ENCODE data around the gene PSMA2. TPM values are rescaled to one million over a fixed set of nuclear protein-coding genes. Genes with fewer than 3 reads are reported as not detected.

The PSMA2 gene
- polyA plus RNA-seq, 6 donors from 2014 or later: 214 to 299 (median 259) TPM

GRCh38 chr7:42932811-42933591, 1.0 kb upstream of the PSMA2 start:
- Mint-ChIP-seq H3K9me3 (no peaks in the 10 kb centered on the region), H3K27me3 (no peaks in the 10 kb centered on the region), H3K36me3 (peaks cover 0 to 13% of the 10 kb centered on the region in 2 donors), H3K4me3 (peak overlapping the region; percentile 95 to 100 (median 98)), H3K27ac (peak overlapping the region; percentile 91 to 99 (median 96)), H3K4me1 (peaks cover 30 to 51% (median 38%) of the 10 kb centered on the region in 3 donors)
- DNase-seq (no peak), ATAC-seq (ENCODE audit: low read depth in 2 of 2) (no peak)

DNA sequence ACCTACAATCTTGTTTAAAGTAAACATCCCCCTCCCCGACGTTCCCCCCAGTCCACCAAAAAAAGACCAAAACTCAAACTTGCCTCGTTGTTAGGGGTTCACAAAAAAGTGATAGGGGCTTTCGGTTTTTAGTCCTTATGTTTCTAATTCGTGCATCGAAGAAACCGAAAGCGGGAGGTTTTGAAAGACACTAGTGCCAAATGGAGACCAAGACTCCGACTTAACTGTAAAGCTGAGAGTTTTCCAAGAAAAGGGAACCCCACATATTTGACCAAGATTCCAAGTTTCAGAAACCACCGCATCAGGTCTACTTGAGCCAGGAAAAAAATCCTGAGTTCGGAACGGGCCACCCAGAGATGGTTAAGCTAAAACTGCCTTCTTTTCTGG, 534 bp downstream of the PSMA2 start:
- Mint-ChIP-seq H3K27me3 (no peaks in the 10 kb centered on the region), H3K9me3 (no peaks in the 10 kb centered on the region), H3K4me1 (peaks cover 30 to 57% (median 46%) of the 10 kb centered on the region in 3 donors), H3K36me3 (peaks cover 0 to 7% of the 10 kb centered on the region in 2 donors), H3K4me3 (peak overlapping the region; percentile 95 to 100 (median 98)), H3K27ac (peak overlapping the region; percentile 91 to 99 (median 96))
- ATAC-seq (ENCODE audit: low read depth in 2 of 2) (no peak), DNase-seq (peak; percentile 20)

DNA sequence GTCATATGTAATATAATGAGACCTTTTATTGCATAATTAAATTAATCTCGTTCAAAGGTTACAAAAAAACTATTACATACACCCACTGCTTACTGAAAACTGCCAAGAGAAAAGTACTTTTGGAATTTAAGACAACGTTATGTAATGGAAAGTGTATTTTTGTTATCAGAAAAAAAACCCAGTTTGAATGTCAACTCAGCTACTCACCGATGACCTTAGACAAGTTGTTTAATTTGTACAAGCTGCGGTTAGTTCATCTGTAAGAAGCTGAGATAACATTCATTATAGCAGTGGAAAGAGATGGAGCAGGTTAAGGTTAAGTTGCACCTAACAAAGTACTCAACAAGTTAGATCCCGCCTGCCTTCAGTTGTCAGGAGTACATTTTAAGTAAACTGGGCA, 1.1 kb downstream of the PSMA2 start:
- Mint-ChIP-seq H3K36me3 (peaks cover 0 to 7% of the 10 kb centered on the region in 2 donors), H3K4me3 (peak overlapping the region; percentile 95 to 100 (median 98))

DNA sequence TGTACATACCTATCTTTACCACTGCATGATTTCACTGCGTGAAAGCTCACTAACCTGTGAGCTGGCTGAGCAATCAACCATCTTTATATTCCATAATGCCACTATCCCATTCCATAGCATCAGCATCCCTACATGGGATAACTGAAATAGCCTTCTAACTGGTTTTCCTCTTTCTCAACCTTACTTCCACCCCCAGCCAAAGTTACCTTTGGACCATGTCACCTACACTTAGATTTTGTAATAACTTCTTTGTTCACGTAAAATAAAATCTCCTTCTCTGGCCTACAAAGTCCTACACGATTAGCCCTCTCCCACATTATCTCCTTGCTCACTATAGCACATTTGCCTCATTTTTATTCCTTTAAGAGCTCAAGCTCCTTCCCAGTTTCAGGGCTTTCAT, 2.5 kb downstream of the PSMA2 start:
- Mint-ChIP-seq H3K36me3 (peaks cover 2 to 7% of the 10 kb centered on the region in 2 donors), H3K4me3 (peak overlapping the region in 5 of 8 donors; percentile 2 to 61 (median 54)), H3K27ac (peak overlapping the region in 4 of 6 donors; percentile 39 to 98 (median 61)), H3K9me3 (no peaks in the 10 kb centered on the region), H3K27me3 (no peaks in the 10 kb centered on the region), H3K4me1 (peaks cover 39 to 68% (median 54%) of the 10 kb centered on the region in 3 donors)
- DNase-seq (no peak), ATAC-seq (ENCODE audit: low read depth in 2 of 2) (no peak)

More for the DNA sequence above, 1.1 kb downstream of the PSMA2 start:
- H3K9me3 Mint-ChIP-seq: no peaks in the 10 kb centered on the region
- no peak for ATAC-seq (ENCODE audit: low read depth in 2 of 2)
- peak overlapping the region; percentile 34 to 99 (median 96) for H3K27ac Mint-ChIP-seq
- DNase-seq: no peak
- no peaks in the 10 kb centered on the region for H3K27me3 Mint-ChIP-seq
- H3K4me1 Mint-ChIP-seq: peaks cover 30 to 57% (median 46%) of the 10 kb centered on the region in 3 donors

DNA sequence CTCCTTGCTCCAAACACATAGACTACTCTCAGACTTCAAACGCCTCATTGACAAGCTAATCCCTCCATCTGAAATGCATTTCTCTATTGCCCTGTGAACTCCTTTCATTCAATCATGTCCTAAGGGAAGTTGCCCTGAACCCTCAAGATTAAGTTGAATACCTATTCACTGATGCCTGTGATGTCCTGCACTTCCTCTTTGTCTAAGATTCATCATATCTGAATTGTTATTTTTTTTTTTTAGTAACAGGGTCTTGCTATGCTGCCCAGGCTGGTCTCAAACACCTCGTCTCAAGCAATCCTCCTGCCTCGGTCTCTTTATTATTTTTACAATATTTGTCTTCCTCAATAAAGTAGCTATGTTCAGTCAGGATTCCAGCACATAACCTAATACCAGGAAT, 3.2 kb downstream of the PSMA2 start:
- H3K36me3 Mint-ChIP-seq: peaks cover 4 to 7% of the 10 kb centered on the region in 2 donors
- no peak for DNase-seq
- peak overlapping the region in 1 of 8 donors; percentile 56 for H3K4me3 Mint-ChIP-seq
- peaks cover 37 to 63% (median 50%) of the 10 kb centered on the region in 3 donors for H3K4me1 Mint-ChIP-seq
- no peaks in the 10 kb centered on the region for H3K27me3 Mint-ChIP-seq
- H3K27ac Mint-ChIP-seq: peak overlapping the region in 4 of 6 donors; percentile 10 to 47 (median 36)
- no peaks in the 10 kb centered on the region for H3K9me3 Mint-ChIP-seq
- no peak for ATAC-seq (ENCODE audit: low read depth in 2 of 2)

- ATAC-seq (ENCODE audit: low read depth in 2 of 2): no peak
- no peak for DNase-seq
- H3K4me3 Mint-ChIP-seq: peak overlapping the region in 1 of 8 donors; percentile 30
- H3K27ac Mint-ChIP-seq: peak overlapping the region in 2 of 6 donors; percentile 7 to 49
- H3K4me1 Mint-ChIP-seq: peaks cover 27 to 45% (median 33%) of the 10 kb centered on the region in 3 donors
- peaks cover 0 to 21% of the 10 kb centered on the region in 2 donors for H3K36me3 Mint-ChIP-seq
- no peaks in the 10 kb centered on the region for H3K27me3 Mint-ChIP-seq
- H3K9me3 Mint-ChIP-seq: no peaks in the 10 kb centered on the region
Measured at GRCh38 chr7:42926204-42926603, 5.8 kb downstream of the PSMA2 start.

DNA sequence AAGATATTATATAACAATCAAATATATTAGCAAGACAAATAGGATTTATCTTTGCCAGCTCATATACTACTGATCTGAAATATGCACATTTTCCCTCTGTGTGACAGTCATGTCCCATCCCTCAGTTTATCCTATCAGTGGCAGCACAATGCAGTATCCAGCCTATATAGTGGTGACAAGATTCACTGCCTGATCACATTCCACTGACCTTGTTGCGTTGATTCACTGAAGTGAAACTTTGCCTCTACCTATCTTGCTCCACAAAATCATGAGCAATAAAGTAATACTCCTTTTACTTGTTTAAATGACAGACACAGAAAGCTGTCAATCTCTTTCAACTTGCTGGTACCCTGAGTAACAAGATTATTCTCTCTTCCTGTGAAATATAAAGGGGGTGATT, 6.3 kb downstream of the PSMA2 start:
- peak overlapping the region in 3 of 6 donors; percentile 8 to 34 (median 17) for H3K27ac Mint-ChIP-seq
- peaks cover 5 to 26% of the 10 kb centered on the region in 2 donors for H3K36me3 Mint-ChIP-seq
- H3K4me1 Mint-ChIP-seq: peaks cover 27 to 40% (median 33%) of the 10 kb centered on the region in 3 donors

GRCh38 chr7:42924223-42924838, 7.6 kb downstream of the PSMA2 start:
- Mint-ChIP-seq H3K9me3 (no peaks in the 10 kb centered on the region), H3K27ac (peak overlapping the region in 3 of 6 donors; percentile 29 to 76 (median 39)), H3K4me3 (peak overlapping the region in 4 of 8 donors; percentile 4 to 33 (median 8)), H3K36me3 (peaks cover 8 to 38% of the 10 kb centered on the region in 2 donors), H3K27me3 (no peaks in the 10 kb centered on the region), H3K4me1 (peaks cover 20 to 29% (median 25%) of the 10 kb centered on the region in 3 donors)
- DNase-seq (no peak), ATAC-seq (ENCODE audit: low read depth in 2 of 2) (peak; percentile 32 to 48)

More for the DNA sequence above, 6.3 kb downstream of the PSMA2 start:
- DNase-seq: no peak
- H3K9me3 Mint-ChIP-seq: no peaks in the 10 kb centered on the region
- H3K27me3 Mint-ChIP-seq: no peaks in the 10 kb centered on the region
- no peak overlapping the region for H3K4me3 Mint-ChIP-seq
- ATAC-seq (ENCODE audit: low read depth in 2 of 2): no peak

DNA sequence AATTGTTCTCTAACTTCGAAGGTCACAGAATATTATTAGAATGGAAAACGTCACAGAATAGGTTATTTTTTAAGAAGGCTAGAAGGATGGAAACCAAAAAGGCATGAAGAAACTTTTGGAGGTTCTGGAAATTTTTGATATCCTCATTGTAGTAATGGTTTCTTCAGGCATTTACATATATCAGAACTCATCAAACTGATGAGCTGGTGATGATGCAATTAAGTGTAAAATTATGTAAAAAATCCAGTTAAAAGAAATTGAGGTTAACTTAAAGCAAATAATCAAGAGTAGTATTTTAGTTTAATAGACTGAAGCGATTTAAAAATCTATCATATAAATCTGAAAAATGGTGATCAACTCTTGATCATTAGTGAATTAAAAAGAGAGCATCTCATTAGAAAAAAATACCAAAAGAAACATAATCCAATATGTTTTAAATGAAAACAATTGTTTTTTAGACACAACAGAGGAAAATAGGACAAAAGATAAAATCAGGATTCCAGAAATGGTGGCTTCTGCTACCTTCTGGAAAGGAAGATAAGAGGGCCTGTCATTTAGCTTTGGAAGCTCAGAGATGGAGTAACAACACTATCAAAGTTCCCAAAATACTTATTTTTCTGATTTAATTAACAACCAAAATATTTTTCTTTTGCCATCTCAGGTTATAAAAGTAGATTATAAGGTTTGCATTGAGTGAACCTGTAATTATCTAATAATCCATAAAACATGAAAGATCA, 9.8 kb downstream of the PSMA2 start:
- Mint-ChIP-seq H3K36me3 (peaks cover 8 to 41% of the 10 kb centered on the region in 2 donors), H3K4me3 (no peak overlapping the region), H3K4me1 (peaks cover 10 to 14% (median 14%) of the 10 kb centered on the region in 3 donors), H3K27me3 (no peaks in the 10 kb centered on the region), H3K27ac (peak overlapping the region in 1 of 6 donors; percentile 42), H3K9me3 (no peaks in the 10 kb centered on the region)
- ATAC-seq (ENCODE audit: low read depth in 2 of 2) (no peak), DNase-seq (no peak)

DNA sequence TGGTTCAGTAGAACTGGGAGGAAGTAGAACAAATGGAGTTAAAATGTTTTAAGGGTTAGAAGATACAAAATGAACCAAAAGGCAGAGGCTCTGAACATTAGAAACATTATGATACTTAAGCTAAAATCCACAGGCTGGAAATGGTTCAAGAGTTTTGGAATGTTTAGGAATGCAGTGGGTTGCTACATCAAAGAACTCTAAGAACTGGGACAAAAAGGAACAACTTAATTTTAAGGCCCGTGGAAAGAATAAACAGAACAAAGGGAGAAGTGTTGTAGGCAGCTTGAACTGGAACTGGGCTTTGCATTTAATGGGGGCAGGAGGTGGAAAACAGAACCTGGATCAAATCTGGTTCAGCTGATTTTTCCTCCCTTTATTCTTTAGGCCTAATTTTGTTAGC, 16.6 kb downstream of the PSMA2 start:
- peaks cover 0 to 12% of the 10 kb centered on the region in 2 donors for H3K36me3 Mint-ChIP-seq
- DNase-seq (no peak), ATAC-seq (ENCODE audit: low read depth in 2 of 2) (no peak)
- H3K9me3 Mint-ChIP-seq: no peaks in the 10 kb centered on the region
- peak overlapping the region in 4 of 8 donors; percentile 20 to 60 (median 29) for H3K4me3 Mint-ChIP-seq
- peaks cover 14 to 29% (median 27%) of the 10 kb centered on the region in 3 donors for H3K4me1 Mint-ChIP-seq
- no peaks in the 10 kb centered on the region for H3K27me3 Mint-ChIP-seq
- peak overlapping the region in 4 of 6 donors; percentile 14 to 72 (median 58) for H3K27ac Mint-ChIP-seq

GRCh38 chr7:42914421-42915045, 17.4 kb downstream of the PSMA2 start:
- Mint-ChIP-seq H3K9me3 (no peaks in the 10 kb centered on the region), H3K27me3 (no peaks in the 10 kb centered on the region), H3K4me3 (peak overlapping the region in 3 of 8 donors; percentile 16 to 60 (median 34)), H3K27ac (peak overlapping the region in 5 of 6 donors; percentile 5 to 82 (median 30)), H3K36me3 (peaks cover 0 to 5% of the 10 kb centered on the region in 2 donors), H3K4me1 (peaks cover 14 to 30% (median 29%) of the 10 kb centered on the region in 3 donors)
- DNase-seq: no peak
- ATAC-seq (ENCODE audit: low read depth in 2 of 2): no peak

GRCh38 chr7:42914009-42914408, 18.0 kb downstream of the PSMA2 start:
- Mint-ChIP-seq H3K4me3 (peak overlapping the region in 2 of 8 donors; percentile 32 to 56), H3K36me3 (no peaks in the 10 kb centered on the region), H3K4me1 (peaks cover 14 to 30% (median 29%) of the 10 kb centered on the region in 3 donors), H3K9me3 (no peaks in the 10 kb centered on the region), H3K27ac (peak overlapping the region in 5 of 6 donors; percentile 14 to 82 (median 23)), H3K27me3 (no peaks in the 10 kb centered on the region)
- DNase-seq: no peak
- no peak for ATAC-seq (ENCODE audit: low read depth in 2 of 2)

Data from naive B cell (primary cell).